GM21367 (cell line): Measurements from ENCODE around the gene KMT2D.
"Not testable (repeated sequence)": the region's sequence is repeated elsewhere in the genome, so short reads cannot be mapped to it uniquely, and the experiment has no call there.

Experiments used
- ATAC-seq: cut with Tn5 transposase; IDR thresholded peaks from one replicate; pipeline ENCODE4 v1.9.1; 2021; ENCODE audit not compliant: unreplicated experiment

KMT2D gene

DNA sequence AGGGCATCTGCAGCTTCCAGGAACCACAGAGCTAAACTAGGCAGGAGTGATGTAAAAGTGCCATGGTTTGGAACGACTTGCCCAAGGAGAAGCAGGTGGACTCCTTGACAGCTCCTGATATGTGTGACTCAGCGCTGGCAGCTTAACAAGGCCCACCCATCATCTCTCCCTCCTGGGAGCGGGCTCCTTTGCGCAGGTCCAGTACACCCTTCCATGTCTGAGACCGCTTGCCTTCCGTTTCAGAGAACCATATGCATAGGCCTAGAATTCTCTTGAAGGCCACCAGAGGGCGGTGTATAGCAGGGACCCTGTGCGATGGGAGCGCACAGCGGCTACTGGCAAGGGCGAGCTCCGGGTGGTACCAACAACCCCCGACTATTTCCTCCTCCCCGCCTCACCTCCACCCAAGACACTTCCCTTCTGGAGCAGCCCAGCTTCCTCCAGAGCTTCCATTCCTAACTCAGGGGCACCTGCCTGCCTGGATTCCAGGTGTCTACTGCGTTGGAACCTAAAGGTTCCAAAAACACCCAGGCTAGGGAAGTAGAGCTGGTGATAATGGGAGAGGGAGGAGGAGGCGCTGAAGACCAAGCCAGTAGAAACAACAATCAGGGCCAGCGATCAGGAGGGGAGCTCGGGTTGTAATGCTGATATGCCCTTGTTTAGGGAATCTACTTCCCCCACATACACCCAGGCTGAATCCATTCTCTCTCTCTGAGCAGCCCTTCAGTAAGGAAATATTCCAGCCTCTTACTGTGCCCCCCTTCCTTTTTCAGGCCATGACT lies 27.7 kb upstream of the KMT2D start:
- ATAC-seq: no peak

DNA sequence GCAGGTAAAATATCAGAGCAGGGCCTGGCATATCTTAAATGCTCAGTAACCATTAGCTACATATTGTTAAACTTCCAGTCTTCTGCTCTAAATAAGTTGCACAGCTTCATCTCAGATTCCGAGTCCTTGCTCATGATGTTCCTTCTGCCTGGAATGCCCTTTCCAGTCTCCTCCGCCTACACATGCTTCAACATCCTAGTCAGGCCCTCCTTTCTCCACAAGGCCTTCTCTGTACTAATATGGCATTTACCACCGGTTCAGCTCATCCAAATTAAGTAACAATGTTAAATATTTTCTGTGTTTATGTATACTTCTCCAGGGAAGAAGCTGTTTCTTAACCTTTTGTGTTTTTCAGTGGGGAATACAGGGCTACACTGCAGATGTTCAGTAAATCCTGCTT lies 25.5 kb upstream of the KMT2D start:
- no peak for ATAC-seq

- ATAC-seq: no peak
Measured at GRCh38 chr12:49084438-49084837, 23.8 kb upstream of the KMT2D start.

- no peak for ATAC-seq
Measured at GRCh38 chr12:49079793-49080192, 19.2 kb upstream of the KMT2D start.

GRCh38 chr12:49070971-49071370 lies 10.4 kb upstream of the KMT2D start:
- no peak for ATAC-seq

DNA sequence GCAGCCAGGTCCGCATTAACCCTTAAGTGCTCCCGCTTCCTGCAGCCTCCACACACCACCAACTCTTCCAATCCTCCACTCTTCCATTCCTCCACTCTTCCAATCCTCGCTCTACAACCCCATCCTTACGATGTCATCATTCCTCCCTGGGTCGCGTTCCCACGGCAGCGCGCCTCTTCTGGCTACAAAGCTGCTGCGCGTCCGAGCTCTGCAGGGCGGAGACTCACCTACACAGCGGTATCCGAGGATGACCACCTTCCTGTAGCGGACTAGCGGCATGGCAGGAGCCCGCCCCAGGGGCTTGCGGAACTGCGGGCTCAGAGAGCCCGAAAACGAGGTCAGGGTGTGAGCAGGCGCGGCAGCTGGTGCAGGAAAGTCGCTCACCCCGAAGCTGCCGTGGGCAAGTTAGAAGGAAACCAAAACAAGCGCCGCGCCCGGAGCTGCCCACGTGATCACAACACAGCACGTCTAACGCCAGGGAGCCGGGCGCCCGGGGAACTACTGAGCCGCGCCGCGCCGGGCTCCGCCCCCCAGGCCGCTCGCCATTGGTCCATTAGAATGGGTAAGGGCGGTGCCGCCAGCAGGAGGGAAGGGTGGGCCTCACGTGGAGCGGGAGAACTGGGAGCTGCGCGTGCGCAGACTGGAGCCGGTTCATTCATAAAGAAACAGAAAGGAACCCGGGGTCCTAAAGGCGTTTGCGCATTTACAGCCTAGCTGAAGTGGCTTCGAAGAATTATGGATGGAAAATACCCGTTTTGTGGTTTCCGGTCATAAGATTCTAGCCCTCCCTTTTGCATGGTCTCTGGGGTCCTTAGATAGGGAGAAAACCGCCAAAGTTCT lies 9.1 kb upstream of the KMT2D start, which contains the start of gene RHEBL1:
TSS of gene RHEBL1 (minus strand) at position 473 of the 840 bp plus-strand sequence. CDS start at position 279, 194 bp downstream.
- peak; percentile 93 for ATAC-seq

DNA sequence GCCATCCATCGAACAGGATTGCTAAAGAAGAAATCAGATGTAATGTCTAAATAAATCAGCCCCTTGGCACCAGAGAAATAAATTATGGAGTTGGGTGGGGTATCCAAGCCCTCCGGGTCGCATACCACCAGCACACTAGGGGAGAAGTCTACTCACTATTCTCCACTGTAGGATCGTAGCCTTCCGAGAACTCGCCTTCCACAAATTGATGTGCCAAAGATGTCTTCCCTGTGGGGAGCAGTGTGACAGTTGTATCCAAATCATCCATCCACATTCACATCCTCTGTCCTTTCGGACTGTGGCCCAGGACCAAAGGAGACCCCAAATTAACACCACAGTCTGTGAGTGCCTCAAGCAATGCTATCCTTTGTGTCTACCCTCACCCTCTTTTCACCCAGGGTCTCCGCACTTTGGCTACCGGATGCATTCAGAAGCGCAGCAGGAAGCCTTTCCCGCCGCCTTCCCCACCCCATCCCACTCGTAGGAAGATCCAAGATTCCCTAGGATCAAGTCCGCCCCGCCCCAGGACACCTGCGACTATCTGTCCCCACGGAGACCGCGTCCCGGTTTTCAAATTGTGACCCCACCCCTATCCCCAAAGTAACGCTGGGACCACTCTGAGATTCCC lies 8.4 kb upstream of the KMT2D start:
- no peak for ATAC-seq

DNA sequence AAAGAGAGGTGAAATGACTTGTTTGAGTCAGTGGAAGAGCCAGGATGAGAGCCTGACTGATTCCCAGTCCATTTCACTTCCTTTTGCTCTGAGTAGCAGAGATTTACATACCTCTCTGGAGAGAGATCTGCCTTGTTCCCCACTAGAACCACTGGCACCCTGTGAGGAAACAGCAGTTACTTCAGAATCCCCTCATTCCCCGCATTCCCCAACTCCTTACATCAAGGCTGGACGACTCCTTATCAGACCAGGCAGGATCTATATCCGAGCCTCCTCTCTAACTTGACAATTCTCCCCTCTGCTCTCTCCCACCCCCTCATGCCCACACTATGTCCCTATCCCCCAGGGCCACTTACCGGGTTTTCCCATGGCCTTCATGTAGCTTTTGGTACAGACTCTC lies 5.5 kb upstream of the KMT2D start:
- ATAC-seq: no peak

DNA sequence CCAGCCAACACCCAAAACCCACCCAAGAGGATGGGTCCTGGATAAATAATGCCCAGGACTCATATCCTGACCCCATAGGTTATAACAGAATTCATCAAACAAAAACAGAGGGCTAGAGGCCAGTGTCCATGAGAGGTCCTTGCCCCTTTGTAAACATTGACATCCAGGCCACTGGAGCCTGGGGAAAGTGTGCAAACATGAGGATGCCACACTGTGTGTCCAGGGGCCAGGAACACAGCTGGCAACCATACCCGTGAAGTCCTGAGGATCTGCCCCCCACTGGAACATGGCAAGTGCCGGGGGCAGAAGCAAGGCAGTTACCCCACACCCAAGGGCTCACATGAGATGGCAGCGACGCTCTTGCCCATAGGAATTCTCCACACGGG lies 4.2 kb upstream of the KMT2D start:
- no peak for ATAC-seq

DNA sequence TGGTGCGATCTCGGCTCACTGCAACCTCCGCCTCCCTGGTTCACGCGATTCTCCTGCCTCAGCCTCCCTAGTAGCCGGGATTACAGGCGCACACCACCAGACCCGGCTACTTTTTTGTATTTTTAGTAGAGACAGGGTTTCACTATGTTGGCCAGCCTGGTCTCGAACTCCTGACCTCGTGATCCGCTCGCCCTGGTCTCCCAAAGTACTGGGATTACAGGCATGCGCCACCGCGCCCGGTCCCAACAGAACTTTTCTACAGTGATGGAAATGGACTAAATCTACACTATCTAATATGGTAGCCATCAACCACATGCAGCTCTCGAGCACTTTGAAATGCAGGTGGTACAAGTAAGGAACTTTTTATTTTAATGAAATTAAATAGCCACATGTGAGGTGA lies 1.3 kb upstream of the KMT2D start:
- ATAC-seq: not testable (repeated sequence)

- ATAC-seq: no peak
Measured at GRCh38 chr12:49061157-49061650, 610 bp upstream of the KMT2D start.

DNA sequence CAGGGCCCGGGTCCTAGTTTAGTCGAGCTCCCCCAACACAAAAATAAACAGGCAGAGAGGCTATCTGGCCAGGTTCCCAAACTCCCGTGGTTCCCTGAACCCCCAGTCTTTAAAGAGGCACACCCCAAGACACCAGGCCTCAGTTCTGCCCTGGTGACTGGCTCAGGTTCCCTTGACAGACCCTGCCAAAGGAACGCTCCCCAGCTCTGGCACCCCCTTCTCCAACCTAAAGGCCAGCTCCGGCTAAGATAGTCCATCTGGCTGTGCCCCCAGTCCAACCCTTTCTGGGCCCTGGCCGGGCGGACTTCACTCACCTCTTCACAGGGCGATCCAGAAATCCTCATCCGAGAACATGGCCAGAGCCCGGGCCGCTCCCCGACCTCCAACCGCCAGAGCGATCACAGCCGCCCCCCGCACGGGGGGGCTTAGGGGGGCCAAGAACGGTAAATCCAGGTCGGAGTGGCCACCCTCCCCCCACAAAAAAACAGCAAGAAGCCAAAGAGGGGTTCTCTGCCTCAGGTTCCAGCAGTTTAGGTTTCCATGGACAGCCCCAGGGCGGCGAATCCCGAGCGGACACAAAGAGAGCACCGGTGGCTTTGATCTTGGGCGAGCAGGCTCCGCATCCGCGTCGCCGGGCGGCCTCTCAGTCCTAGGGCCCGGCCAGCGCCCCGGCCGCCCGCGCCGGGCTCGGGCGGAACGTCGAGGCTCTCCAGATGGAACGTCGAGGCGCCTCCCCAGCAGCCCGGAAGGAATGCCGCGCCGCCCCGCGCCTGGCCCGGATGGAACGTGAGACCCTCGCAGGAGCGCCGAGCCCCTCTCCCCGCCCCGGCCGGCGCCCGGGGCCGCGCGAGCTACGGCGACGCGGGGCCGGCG lies 1.1 kb downstream of the KMT2D start:
- ATAC-seq: no peak

DNA sequence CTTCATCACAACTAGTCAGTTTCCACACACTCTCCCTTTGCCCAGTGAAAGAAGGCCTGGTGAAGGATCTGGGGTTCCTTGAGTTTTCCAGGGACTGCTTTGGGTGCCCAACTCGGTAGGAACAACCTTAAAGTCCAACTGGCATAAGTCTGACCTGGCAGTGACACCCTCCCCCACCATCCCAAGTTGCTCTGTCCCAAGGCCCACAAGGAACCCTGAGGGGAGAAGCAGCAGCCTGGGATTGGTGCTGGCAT lies 1.6 kb downstream of the KMT2D start:
- no peak for ATAC-seq

GRCh38 chr12:49058366-49059044 lies 2.1 kb downstream of the KMT2D start:
- ATAC-seq: no peak

DNA sequence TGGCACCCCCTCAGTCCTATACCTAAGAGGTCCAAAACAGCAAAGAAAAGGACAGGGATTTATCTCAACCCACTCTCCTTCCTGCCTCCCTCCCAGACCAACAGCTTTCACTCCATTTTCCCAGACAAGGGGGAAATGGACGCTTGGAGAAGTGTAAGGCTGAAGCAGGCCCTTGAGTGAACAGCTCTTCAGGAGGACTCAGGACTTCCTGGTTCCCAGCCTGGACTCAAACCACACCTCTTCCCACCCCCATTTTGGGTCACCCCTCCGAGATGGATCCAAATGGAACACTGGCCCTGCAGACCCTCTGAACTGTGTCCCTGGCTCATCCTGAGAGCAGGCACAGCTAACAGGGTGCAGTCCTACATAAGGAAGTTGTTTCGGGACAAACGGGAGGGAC lies 2.7 kb downstream of the KMT2D start:
- no peak for ATAC-seq

DNA sequence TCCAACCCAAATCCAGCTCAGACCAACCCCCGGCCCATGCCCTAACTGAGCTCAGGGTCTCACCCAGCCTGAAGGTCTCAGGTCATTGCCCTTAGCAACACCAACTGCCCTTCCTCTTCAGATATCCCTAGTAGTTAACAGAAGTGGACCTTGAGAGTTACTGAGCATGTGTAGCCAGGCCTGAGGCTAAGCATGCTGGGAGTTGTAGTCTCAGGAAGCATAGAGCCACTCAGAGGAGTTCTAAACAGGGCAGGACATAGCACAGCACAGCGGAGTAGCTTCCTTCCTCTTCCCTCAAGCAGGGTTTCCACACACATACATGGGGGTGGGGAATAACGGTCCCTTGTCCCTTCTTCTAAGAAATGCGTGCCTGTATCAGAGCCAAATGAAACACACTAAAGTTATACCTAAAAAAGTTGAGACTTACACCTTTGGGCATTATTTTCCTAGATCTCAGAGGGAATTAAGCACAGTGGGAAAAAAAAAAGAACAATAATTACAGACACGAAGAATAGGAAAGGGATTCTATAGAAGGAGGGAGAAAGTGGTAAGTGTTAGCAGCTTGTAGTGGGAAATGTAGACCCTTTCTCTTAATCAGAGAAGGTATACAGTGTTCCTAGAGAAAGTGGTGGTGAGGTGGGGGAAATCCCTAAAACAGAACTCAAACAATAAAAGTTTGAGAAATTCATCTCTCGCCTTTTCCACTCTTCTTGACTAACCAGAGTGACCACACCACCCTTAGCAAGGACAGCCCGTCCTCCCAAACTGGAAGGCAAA lies 4.4 kb downstream of the KMT2D start:
- peak; percentile 53 for ATAC-seq

GRCh38 chr12:49055092-49055491 lies 5.5 kb downstream of the KMT2D start:
- ATAC-seq: no peak

- no peak for ATAC-seq
Measured at GRCh38 chr12:49054524-49054923, 6.1 kb downstream of the KMT2D start.

DNA sequence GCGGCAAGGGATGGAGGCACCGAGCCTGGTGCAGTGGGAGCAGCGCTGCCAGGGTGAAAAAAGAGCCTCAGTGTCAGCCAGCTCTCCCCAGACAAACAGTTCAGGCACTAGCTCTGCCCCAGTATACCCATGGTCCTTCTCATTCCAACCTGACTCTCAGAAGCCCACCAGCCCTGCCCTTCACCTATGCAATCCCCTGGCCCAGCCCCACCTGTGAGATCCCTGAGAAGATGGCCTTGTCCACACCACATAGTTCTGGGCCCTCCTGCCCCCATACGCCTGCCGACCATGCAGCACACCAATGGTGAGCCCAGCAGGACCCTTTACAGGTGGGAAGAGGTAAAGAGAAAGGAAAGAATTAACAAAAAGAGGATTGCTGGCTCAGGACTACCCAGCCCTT lies 6.5 kb downstream of the KMT2D start:
- no peak for ATAC-seq
